IPS DF 4.7 (cell line): ENCODE data around the gene DNAH17.

Experiments used
- DNase-seq: peaks from one replicate; pipeline ENCODE4 v3.0.0-alpha.2; 2013; ENCODE audit warnings: low spot score; ENCODE audit errors: extremely low read depth

Gene DNAH17

GRCh38 chr17:78498848-78499247, 78.3 kb downstream of the DNAH17 start:
- DNase-seq: no peak

GRCh38 chr17:78497115-78497540, 80.1 kb downstream of the DNAH17 start:
- DNase-seq: peak; percentile 74

GRCh38 chr17:78496311-78496710, 80.9 kb downstream of the DNAH17 start:
- DNase-seq: no peak

GRCh38 chr17:78495634-78496033, 81.6 kb downstream of the DNAH17 start:
- no peak for DNase-seq

- DNase-seq: no peak
Measured at GRCh38 chr17:78494696-78495330, 82.4 kb downstream of the DNAH17 start.

GRCh38 chr17:78493853-78494695, 83.1 kb downstream of the DNAH17 start:
- no peak for DNase-seq

- no peak for DNase-seq
Measured at GRCh38 chr17:78493450-78493849, 83.7 kb downstream of the DNAH17 start.

GRCh38 chr17:78492116-78492799, 84.9 kb downstream of the DNAH17 start:
- DNase-seq: no peak

- no peak for DNase-seq
Measured at GRCh38 chr17:78491236-78492115, 85.7 kb downstream of the DNAH17 start.

GRCh38 chr17:78490673-78491072, 86.5 kb downstream of the DNAH17 start:
- DNase-seq: no peak

- no peak for DNase-seq
Measured at GRCh38 chr17:78490156-78490555, 87.0 kb downstream of the DNAH17 start.

GRCh38 chr17:78488867-78489634, 88.1 kb downstream of the DNAH17 start:
- no peak for DNase-seq

- DNase-seq: no peak
Measured at GRCh38 chr17:78488156-78488555, 89.0 kb downstream of the DNAH17 start.

- DNase-seq: no peak
Measured at GRCh38 chr17:78486946-78487680, 90.1 kb downstream of the DNAH17 start.

- no peak for DNase-seq
Measured at GRCh38 chr17:78486228-78486802, 90.9 kb downstream of the DNAH17 start.

GRCh38 chr17:78485290-78486168, 91.7 kb downstream of the DNAH17 start:
- no peak for DNase-seq

- DNase-seq: no peak
Measured at GRCh38 chr17:78484271-78485246, 92.6 kb downstream of the DNAH17 start.
